GM19467 (cell line): ENCODE data around the gene RFX5.

Experiments
- ATAC-seq: cut with Tn5 transposase; IDR thresholded peaks from one replicate; pipeline ENCODE4 v1.9.1; 2021; ENCODE audit warnings: mild to moderate bottlenecking, moderate library complexity; ENCODE audit not compliant: unreplicated experiment

The RFX5 gene

DNA sequence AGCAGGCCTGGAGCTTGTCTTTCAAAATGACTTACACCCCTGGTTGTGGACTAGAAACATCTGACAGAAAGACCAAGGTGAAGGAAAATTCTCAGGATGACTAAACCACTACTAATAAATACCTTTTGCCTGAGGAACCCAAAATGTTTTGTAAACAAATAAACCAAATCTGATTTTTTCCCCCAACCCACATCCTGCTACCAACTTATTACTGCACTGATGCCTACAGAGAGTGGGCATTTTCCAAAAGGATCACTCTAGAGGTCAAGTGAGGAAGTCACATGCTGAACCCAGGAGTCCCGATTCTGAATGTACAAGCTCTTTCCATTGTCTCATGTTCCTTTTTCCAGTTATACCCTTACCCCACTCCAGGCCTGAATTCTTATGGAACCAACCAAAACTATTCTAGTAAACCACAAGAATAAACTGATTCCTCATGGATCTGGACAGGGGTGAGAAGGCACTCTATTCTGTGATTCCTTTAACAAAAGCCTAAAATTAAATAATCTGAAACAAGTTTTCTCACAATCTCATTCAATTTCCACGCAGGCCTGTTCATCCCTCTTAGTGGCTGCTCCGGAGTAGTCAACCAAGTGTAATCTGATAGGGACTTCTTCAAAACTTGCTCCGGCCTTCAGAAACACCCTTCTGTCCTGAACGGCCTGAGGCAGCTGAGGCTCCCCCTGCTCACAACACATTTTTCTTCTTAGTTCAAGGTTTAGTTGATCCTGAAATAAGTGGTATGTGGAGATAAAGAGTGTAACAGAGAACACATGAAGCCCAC is 21.2 kb downstream of the RFX5 start:
- no peak for ATAC-seq

DNA sequence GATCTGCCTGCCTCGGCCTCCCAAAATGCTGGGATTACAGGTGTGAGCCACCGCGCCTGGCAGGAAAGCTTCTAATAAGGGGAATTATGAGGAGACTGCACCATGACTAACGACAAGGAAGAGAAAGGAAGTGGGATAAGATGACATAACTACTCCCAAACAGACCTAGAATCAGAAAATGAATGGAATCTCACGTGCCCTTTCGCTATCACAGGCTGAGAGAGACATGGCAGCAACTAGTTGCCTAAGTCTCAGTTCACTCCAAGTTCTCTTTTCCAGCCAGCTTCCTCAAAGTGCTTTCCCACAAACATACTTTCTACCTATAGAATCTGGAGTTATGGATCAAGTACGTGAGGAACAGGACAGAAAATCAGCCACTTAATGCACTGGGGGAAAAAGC is 21.8 kb downstream of the RFX5 start:
- ATAC-seq = no peak

DNA sequence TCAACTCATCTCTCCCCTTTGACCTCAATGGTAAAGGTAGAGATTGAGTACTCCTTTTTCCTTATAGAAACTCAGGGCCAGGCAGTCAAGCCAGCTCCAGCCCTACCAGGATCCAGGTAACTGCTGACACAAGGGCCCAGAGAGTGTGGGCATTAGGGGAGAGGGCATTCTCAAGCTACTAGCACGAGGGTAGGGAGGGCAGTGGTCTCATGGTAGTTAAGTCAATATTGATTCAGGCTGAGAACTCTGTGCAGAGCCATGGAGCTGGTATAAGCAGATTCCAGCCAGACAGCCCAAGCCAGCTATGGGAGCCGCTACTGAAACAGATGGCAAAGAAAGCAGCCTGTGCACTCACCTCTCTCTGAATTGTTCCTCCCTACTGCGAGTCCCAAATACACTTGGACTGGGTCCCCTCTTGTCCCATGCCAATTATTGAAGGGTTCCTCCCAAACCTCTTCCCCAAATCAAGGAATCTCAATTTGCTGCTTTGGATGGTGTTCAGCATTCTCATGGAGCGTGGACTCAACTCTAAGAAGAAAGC is 22.6 kb downstream of the RFX5 start:
- no peak for ATAC-seq

- ATAC-seq = no peak
These were observed 28.1 kb downstream of the RFX5 start for GRCh38 chr1:151318975-151319374.

DNA sequence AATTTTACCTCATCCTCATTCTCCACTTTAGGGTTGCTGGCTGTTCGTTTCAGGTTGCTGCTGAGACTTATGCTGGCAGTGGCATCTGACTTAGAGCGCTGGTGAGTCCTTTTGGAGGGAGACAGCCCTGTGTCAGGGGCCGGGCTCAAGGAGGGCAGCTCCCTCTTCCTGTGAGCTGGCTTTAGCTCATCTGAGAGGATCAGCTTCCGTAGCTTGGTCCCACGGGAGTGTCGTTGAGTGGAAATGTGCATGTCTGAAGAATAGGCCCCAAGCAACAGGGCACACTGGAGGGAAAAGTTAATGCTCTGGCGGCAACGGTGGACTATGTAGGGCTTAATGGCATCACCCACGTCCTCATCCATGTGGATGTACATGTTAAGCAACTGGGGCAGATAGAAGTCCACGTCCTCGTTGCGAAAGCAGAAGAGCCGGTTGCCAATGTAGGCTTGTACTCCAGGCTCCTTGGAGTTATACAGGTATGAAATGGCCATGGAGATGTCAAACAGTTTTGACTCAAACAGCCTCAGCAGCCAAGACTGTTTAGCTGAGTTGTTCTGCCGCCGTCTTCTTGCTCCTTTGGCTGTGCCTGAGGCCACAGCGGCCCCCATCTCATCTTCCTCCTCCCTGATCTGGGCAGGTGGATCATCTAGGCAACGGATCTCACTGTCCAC is 31.4 kb downstream of the RFX5 start:
- ATAC-seq = no peak

DNA sequence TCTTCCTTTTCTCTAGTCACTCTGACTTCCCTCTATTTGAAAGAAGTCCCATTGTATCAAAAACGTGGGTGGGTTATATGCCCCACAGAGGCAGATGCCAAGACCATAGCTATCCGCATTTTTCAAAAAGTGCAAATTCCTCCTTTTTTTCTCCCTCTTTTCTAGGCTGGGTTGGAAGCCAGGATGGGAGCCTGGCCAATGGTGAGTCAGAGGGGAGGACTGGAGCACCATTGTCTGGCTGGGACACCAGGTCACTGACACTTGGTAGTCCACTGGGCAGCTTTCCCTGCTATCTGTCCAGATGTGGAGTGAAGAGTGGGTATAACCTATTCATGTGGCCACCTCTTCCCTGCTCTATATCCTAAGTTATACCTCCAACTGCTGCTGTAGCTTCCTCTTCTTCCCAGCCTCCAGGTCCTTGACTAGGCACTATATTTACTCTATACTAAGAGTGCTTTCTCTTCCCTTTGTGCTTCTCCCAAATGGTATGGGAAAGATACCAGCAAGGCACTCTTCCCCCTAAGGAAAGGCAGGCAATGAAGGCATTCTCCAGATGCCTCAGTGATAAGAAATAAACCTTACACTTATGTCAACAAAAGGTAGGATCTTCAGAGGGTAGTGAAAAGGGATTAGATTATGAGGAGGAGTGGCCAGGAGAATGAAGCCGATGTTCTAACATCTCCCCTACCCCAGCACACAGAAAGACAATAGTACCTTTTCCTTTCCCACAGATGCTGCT is 32.7 kb downstream of the RFX5 start:
- ATAC-seq = no peak

- ATAC-seq = no peak
These were observed 33.6 kb downstream of the RFX5 start for GRCh38 chr1:151313501-151313900.

DNA sequence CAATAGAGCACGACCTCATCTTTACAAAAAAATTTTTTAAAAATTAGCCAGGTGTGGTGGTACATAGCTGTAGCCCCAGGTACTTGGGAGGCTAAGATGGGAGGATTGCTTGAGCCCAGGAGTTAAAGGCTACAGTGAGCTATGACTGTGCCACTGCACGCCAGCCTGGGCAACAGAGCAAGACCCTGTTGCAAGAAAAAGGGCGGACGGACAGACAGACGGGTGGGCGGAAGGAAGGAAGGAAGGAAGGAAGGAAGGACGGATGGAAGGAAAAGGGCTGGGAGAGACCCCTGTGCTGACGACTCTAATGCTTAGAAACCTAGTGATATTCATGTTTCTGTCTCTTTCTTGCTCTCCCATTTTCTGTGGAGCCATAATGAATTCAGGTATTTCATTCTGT is 34.2 kb downstream of the RFX5 start:
- no peak for ATAC-seq

DNA sequence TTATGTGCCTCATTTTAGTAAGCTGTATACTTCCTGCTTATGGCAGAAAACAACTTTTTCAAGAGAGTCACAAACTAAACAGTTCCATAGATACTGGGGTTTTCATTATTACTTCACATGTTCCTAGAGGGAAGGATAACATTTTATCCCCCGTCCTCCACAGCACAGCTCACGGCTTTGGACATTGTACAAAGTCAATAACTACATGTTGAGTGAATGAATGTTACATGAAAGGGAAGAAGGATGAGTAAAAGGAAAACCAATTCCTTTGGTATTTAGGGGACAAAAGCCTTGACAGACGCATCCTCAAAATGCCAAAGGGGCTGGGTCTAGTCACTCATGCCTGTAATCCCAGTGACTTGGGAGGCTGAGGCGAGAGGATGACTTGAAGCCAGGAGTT is 34.6 kb downstream of the RFX5 start:
- ATAC-seq = no peak

DNA sequence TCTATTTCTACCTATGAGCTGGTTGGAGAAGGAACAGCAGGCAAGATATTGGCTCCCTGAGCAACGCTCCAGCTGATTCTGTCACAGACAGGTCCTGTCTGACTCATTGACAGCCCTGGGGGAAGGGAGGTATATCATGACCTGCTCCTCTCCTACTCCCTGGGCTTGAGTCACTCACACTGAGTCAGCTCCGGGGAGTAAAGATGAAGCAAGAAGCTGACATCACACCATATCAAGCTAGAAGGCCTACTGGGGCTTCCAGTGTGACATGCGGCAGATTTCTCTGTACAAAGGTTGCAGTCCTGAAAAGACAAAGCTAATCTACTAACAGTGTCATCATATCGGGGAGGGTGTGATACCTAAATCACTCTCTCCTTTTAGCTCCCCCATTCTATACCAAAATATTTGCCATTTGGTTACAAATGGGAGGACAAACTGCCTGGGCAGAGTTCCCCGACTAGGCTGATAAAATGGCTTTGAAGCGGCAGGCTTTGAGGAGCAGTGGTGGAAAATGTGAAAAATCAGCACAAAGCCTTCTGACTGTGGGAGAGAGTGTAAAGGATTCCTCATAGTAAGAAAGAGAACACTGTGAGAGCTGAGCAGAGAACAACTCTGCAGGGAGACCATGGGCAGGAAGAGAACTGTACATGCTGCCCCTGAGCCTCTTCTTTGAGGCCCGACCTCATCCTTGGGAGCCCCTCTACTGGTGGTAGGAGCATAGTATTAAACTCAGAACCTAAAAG is 35.3 kb downstream of the RFX5 start:
- no peak for ATAC-seq

DNA sequence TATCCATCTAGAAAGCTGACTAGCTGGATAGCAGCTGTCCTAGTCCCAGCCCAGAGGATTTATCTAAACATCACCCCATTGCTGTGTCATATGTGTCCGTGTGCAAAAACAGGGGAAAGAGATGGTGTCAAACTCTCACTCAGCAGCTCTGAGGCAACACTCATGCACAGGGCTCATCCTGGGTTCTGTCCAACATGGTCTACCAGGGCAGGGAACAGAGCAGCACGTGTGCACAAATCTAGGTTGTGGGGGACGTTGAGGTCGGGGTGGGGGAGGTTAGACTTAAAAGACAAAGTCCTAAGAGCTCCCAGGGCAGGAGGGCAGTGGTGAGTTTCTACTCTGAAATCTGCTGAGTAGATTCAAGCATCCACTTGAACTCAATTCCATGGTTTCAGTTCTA is 36.0 kb downstream of the RFX5 start:
- ATAC-seq = no peak

DNA sequence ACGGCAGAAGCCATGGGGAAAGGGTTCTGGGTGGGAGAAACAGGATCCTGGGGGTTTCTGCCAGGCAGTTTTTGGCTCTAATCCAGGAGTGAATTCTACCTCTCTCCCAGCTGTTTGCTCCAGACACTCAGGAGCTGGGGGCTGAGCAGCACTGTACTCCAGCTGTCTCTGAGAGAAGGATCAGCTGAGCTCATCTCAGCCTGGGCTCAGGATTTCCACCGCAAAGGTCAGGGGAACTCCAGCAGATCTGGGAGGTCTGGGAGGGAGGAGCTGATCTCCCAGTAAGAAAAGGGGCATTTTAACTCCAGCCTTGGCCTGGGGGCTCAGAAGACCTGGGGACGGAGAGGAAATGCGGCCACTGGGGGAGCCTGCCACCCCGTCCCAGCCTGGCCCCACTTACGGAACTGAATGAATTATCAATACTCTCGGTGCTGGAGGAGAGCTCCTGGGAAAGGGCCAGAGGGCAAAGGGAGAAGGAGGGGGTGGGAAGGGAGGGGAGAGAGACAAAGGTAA is 37.2 kb downstream of the RFX5 start:
- ATAC-seq = no peak

DNA sequence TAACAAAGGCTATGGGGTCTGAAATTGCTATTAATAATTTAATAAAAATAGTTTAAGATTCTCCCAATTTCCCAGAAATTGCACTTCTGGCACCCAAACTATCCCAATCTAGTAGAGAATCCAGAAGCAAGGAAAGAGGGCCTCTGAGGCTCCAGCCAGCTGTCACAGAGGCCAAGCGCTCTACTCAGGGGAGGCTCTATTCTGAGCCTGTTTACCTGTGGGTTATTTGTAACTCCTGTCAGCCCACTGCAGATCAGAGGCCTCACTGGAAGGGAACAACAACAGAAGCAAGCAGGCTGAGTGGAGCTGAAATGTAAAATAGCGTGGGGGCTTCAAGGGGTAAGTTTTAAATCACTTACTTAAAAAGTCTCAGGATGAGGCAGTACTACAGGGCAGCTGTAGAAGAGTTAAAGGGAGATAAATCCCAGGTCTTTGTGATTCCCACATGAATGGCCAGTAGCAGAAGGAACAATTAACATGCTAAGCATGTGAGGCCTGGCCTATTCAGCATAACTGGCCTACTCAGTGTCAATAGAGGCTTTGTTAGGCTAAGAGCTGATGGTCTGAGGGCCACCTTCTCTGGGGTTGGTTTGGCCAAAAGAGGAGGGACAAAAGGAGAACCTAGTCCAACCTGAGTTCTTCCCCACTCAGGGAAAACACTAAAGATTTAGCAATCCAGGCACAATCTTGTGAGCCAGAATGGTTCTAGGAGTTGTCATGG is 52.1 kb downstream of the RFX5 start:
- ATAC-seq = no peak

DNA sequence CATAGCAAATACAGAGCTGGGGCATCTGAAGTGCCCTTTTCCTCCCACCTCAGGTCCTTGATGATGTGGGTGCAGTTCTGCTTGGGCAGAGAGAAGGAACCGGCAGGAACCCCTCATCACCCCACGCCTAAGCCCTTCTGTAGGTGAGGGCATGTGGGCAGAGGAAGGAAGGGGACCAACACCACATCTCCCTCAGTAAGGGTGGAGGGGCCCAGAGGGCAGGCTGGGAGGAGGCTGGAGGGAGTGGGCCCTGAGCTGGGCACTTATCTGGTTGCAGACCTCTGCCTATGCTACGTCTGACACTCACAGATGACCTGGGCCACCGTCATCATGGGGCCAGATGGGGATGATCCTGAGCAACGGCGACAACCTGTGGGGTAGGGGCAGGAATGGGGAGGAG is 54.0 kb downstream of the RFX5 start:
- no peak for ATAC-seq

DNA sequence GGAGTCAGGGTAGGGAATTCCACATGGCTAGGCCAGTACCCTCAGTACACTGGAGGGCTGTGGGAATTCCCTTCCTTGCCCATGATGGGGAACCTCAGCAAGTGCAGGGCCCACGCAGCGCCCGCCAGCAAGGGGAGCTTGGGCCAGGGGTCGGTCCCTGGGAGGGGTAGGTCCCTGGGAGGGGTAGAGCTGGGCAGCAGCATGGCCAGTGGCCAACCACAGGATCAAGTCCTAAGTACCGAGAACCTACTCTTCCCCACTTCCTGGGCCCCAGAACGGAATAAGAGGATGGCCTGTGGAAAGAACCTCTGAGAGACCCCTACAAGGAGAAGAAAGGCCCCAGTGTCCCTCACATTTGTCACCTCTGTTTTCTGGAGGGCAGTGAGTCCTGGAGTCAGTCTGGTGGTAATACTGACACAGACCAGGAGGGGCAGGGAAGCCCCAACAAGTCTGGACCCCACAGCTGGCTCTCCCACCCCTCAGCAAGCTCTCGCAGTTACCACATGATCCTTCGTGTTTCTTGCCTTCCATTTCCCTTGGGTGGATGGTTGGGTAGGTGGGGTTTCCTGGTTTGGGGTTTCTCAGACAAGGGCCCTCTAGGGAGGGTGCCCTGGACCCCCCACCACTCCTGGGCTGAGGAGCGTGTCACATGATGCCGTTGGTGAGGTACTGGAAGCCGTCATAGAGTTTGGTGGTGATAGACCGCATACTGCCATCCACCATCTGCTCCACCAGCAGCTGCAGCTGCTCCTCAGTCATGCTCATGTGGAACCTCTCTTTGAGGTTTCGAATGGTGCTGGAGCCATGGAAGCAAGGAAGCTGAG is 54.6 kb downstream of the RFX5 start:
- no peak for ATAC-seq

DNA sequence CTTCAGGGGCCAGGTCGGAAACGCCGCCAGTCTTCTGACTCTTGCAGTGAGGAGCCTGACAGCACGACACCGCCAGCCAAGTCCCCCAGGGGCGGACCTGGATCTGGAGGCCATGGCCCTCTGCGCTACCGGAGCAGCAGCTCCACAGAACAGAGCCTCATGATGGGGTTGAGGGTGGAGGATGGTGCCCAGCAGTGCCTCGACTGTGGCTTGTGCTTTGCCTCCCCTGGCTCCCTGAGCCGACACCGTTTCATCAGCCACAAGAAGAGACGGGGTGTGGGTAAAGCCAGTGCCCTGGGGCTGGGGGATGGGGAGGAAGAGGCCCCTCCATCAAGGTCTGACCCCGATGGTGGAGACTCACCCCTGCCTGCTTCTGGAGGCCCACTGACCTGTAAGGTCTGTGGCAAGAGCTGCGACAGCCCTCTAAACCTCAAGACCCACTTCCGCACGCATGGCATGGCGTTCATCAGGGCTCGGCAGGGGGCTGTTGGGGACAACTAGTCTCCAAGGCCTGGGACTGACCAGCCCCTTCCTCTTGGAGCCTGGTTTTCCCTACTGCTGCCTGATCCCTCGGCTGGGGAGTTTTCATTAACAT is 56.2 kb downstream of the RFX5 start:
- ATAC-seq = no peak
